Gastroesophageal sphincter (tissue), 3 donors: ENCODE measurements around the gene NHSL1.

ENCODE experiments used
- CTCF ChIP-seq, 4 experiments: fragments of 200-600 bp in 2 of 4; fragments of 450-650 bp in 2 of 4; sonication (generic) in 1 of 4; IDR thresholded peaks; one replicate each; pipeline ENCODE4 v1.5.1; 2017 to 2019; ENCODE audit warnings: antibody characterized with exemption in 4 of 4, mild to moderate bottlenecking in 2 of 4, moderate library complexity in 2 of 4
- EP300 ChIP-seq: sonication (generic); formaldehyde crosslinking; IDR thresholded peaks from one replicate; pipeline ENCODE4 v1.6.1; 2017; ENCODE audit warnings: antibody characterized with exemption, mild to moderate bottlenecking
- POLR2AphosphoS5 ChIP-seq: sonication (generic); formaldehyde crosslinking; IDR thresholded peaks from one replicate; pipeline ENCODE4 v1.6.1; 2017; ENCODE audit warnings: antibody characterized with exemption

- TF ChIP-seq CTCF (IDR thresholded peaks at IDR 0.05) = no peak
- no peak for TF ChIP-seq POLR2AphosphoS5
- TF ChIP-seq EP300 = no peak
Measured at GRCh38 chr6:138515657-138516248, 16.5 kb upstream of the NHSL1 start.
